CD4-positive, alpha-beta T cell treated with Interleukin-12 subunit alpha and Interleukin-12 subunit beta, for 1 hour (primary cell): ENCODE measurements around the gene VPS13C.

Experiments
- DNase-seq: peaks from one replicate; pipeline ENCODE4 v3.0.0-alpha.2; 2020

Gene VPS13C

GRCh38 chr15:62060113-62060895 lies at the start of gene VPS13C:
Gene VPS13C, minus strand, starts transcription at chr15:62060447. Its CDS starts 73 bp downstream, at chr15:62060374.
- peak; percentile 94 for DNase-seq

- DNase-seq = no peak
Measured at GRCh38 chr15:62109437-62109836, 49.2 kb upstream of the VPS13C start.

GRCh38 chr15:62108411-62108810 lies 48.2 kb upstream of the VPS13C start:
- DNase-seq = no peak

GRCh38 chr15:62107571-62108121 lies 47.4 kb upstream of the VPS13C start:
- DNase-seq = no peak

- DNase-seq = no peak
Measured at GRCh38 chr15:62106096-62106495, 45.8 kb upstream of the VPS13C start.

- no peak for DNase-seq
Measured at GRCh38 chr15:62105266-62105665, 45.0 kb upstream of the VPS13C start.

GRCh38 chr15:62104846-62105245 lies 44.6 kb upstream of the VPS13C start:
- no peak for DNase-seq

GRCh38 chr15:62104401-62104800 lies 44.2 kb upstream of the VPS13C start:
- no peak for DNase-seq

- DNase-seq = no peak
Measured at GRCh38 chr15:62103431-62103830, 43.2 kb upstream of the VPS13C start.

- no peak for DNase-seq
Measured at GRCh38 chr15:62099094-62099601, 38.9 kb upstream of the VPS13C start.

- no peak for DNase-seq
Measured at GRCh38 chr15:62094388-62094787, 34.1 kb upstream of the VPS13C start.

GRCh38 chr15:62093809-62094208 lies 33.6 kb upstream of the VPS13C start:
- DNase-seq = no peak

GRCh38 chr15:62090988-62091387 lies 30.7 kb upstream of the VPS13C start:
- DNase-seq = no peak

GRCh38 chr15:62089616-62090015 lies 29.4 kb upstream of the VPS13C start:
- no peak for DNase-seq

- no peak for DNase-seq
Measured at GRCh38 chr15:62088353-62088693, 28.1 kb upstream of the VPS13C start.

GRCh38 chr15:62087671-62088352 lies 27.6 kb upstream of the VPS13C start:
- DNase-seq = no peak

- no peak for DNase-seq
Measured at GRCh38 chr15:62085740-62086139, 25.5 kb upstream of the VPS13C start.

GRCh38 chr15:62083194-62084154 lies 23.2 kb upstream of the VPS13C start:
- no peak for DNase-seq

GRCh38 chr15:62079594-62079993 lies 19.3 kb upstream of the VPS13C start:
- no peak for DNase-seq

- no peak for DNase-seq
Measured at GRCh38 chr15:62075595-62076277, 15.5 kb upstream of the VPS13C start.

- peak; percentile 60 for DNase-seq
Measured at GRCh38 chr15:62071711-62072308, 11.6 kb upstream of the VPS13C start.

GRCh38 chr15:62069551-62069950 lies 9.3 kb upstream of the VPS13C start:
- no peak for DNase-seq
